WTC11 (cell line): ENCODE measurements around the gene RING1. TPM values are rescaled to one million over a fixed set of nuclear protein-coding genes. Genes with fewer than 3 reads are reported as not detected.
A peak's percentile ranks its signal among the peaks of the same experiment; 100 is the strongest.

Source experiments
- ATAC-seq: fragments of 200-7000 bp; cut with Tn5 transposase; 2 replicates; pipeline ENCODE4 v1.10.0; 2021; ENCODE audit warnings: mild to moderate bottlenecking, moderate library complexity
- CTCF ChIA-PET: fragments of 300-600 bp; sonication (Branson Sonifier 250); formaldehyde crosslinking; loops from one replicate; lab custom pipeline; 2021; ENCODE audit warnings: antibody characterized with exemption; lab: Charles Lee
- POLR2A ChIA-PET: fragments of 350-600 bp; sonication (Branson Sonifier 250); formaldehyde crosslinking; loops from one replicate; lab custom pipeline; 2021; ENCODE audit warnings: antibody characterized with exemption; lab: Charles Lee
- DNase-seq: peaks from one replicate; pipeline ENCODE4 v3.0.0; 2021; ENCODE audit warnings: low spot score
- H3K27ac Mint-ChIP-seq: 2 replicates; pipeline ENCODE4 v1.8.0; 2021; ENCODE audit warnings: mixed read lengths
- H3K27me3 Mint-ChIP-seq: 2 replicates; pipeline ENCODE4 v1.8.0; 2021; ENCODE audit warnings: low read depth, mild to moderate bottlenecking, moderate library complexity, mixed read lengths
- H3K36me3 Mint-ChIP-seq: 2 replicates; pipeline ENCODE4 v1.8.0; 2021; ENCODE audit warnings: mixed read lengths
- H3K4me1 Mint-ChIP-seq: 2 replicates; pipeline ENCODE4 v1.8.0; 2022; ENCODE audit warnings: mixed read lengths
- H3K4me3 Mint-ChIP-seq: 2 replicates; pipeline ENCODE4 v1.8.0; 2021; ENCODE audit warnings: mild to moderate bottlenecking, moderate library complexity, mixed read lengths
- H3K9me3 Mint-ChIP-seq: 2 replicates; pipeline ENCODE4 v1.8.0; 2021; ENCODE audit warnings: mixed read lengths
- FOXJ3 ChIP-seq: sonication (generic); formaldehyde crosslinking; IDR thresholded peaks from 2 replicates; pipeline ENCODE4 v1.9.0; 2021; ENCODE audit warnings: missing genetic modification reagents, mild to moderate bottlenecking, borderline replicate concordance
- GRHL2 ChIP-seq: fragments of 250-450 bp; sonication (Bioruptor Pico); IDR thresholded peaks from 2 replicates; pipeline ENCODE4 v1.8.0; 2022; ENCODE audit warnings: mild to moderate bottlenecking, moderate library complexity; ENCODE audit not compliant: insufficient replicate concordance, severe bottlenecking
- JUN ChIP-seq: sonication (generic); formaldehyde crosslinking; IDR thresholded peaks from 2 replicates; pipeline ENCODE4 v1.8.0; 2023; ENCODE audit warnings: mild to moderate bottlenecking, missing genetic modification reagents
- KAT7 ChIP-seq: sonication (generic); formaldehyde crosslinking; IDR thresholded peaks from 2 replicates; pipeline ENCODE4 v1.8.1; 2023; ENCODE audit warnings: missing genetic modification reagents, mild to moderate bottlenecking, borderline replicate concordance
- MXD4 ChIP-seq: fragments of 250-450 bp; sonication (Bioruptor Pico); IDR thresholded peaks from 2 replicates; pipeline ENCODE4 v1.8.0; 2021; ENCODE audit warnings: mild to moderate bottlenecking, moderate library complexity, borderline replicate concordance
- RORB ChIP-seq: fragments of 250-450 bp; sonication (Bioruptor Pico); IDR thresholded peaks from 2 replicates; pipeline ENCODE4 v1.9.0; 2021; ENCODE audit warnings: mild to moderate bottlenecking
- TEAD4 ChIP-seq: sonication (generic); formaldehyde crosslinking; IDR thresholded peaks from 2 replicates; pipeline ENCODE4 v1.8.0; 2022; ENCODE audit warnings: mild to moderate bottlenecking, missing genetic modification reagents
- ZBTB21 ChIP-seq: sonication (generic); formaldehyde crosslinking; IDR thresholded peaks from 2 replicates; pipeline ENCODE4 v1.8.1; 2023; ENCODE audit warnings: mild to moderate bottlenecking, missing genetic modification reagents, borderline replicate concordance
- total RNA-seq: library from RNA; stranded (reverse); gene quantifications from 3 replicates; pipeline ENCODE4 v1.2.3, GENCODE V29; 2021
- TF ChIP-seq, protein P1 (sequence below): fragments of 250-450 bp; sonication (Bioruptor Pico); IDR thresholded peaks from 2 replicates; pipeline ENCODE4 v1.9.0; 2021; ENCODE audit warnings: mild to moderate bottlenecking
- TF ChIP-seq, protein P2 (sequence below): sonication (generic); formaldehyde crosslinking; conservative IDR thresholded peaks from 2 replicates; pipeline ENCODE4 v1.8.1; 2022; ENCODE audit warnings: mild to moderate bottlenecking, missing genetic modification reagents
- TF ChIP-seq, protein P3 (sequence below): sonication (generic); formaldehyde crosslinking; IDR thresholded peaks from 2 replicates; pipeline ENCODE4 v1.8.0; 2023; ENCODE audit warnings: missing genetic modification reagents, mild to moderate bottlenecking, borderline replicate concordance
- TF ChIP-seq, protein P4 (sequence below): sonication (generic); formaldehyde crosslinking; IDR thresholded peaks from 2 replicates; pipeline ENCODE4 v1.8.0; 2022; ENCODE audit warnings: mild to moderate bottlenecking, missing genetic modification reagents
- TF ChIP-seq, protein P5 (sequence below): sonication (generic); formaldehyde crosslinking; IDR thresholded peaks from 2 replicates; pipeline ENCODE4 v1.8.0; 2022; ENCODE audit warnings: mild to moderate bottlenecking, missing genetic modification reagents
- TF ChIP-seq, protein P6 (sequence below): fragments of 250-450 bp; sonication (Bioruptor Pico); IDR thresholded peaks from 2 replicates; pipeline ENCODE4 v1.9.0; 2021; ENCODE audit warnings: mild to moderate bottlenecking, borderline replicate concordance

RING1 gene
- total RNA-seq, 1 experiment from 2014 or later: 26.6 TPM

DNA sequence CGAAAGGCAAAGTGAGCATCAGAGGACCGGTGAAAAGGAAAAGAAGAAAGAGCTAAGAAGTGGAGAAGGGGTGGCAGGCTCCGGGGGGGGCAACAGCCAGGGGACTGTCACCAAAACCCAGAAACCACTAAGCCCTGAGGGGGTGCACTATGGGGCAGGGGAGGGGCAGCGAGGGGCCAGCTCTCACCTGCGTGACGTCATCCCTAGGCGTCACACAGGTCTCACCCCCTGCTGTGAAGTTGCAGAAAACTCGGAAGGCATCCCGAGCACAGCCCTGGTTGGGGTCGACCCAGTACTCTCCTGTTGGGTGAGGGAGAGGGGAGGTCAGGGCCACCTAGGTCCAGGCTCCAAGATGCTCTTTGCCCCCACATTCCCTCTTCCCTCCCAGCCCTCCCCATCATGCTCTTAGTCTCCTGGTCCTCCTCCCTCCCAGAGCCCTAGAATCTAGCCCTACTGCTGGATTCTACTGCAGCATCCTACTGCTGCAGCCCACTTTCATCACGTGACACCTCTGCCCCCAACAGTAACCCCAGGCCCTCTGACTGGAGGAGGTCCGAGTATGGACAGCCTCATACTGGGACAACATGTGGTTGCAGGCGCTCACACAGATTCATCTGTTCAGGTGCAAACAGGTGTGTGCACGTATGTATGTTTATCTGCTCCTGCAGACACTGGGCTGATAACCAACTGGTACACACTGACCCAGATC lies 43.5 kb upstream of the RING1 start:
- Mint-ChIP-seq H3K36me3 (no peaks in the 10 kb centered on the region), H3K4me3 (no peak overlapping the region), H3K4me1 (peaks cover 22% of the 10 kb centered on the region), H3K27ac (no peak overlapping the region), H3K9me3 (no peaks in the 10 kb centered on the region)
- ATAC-seq: no peak
- DNase-seq: peak; percentile 34
- POLR2A ChIA-PET: no interaction called here
- TF ChIP-seq, protein P1, sequence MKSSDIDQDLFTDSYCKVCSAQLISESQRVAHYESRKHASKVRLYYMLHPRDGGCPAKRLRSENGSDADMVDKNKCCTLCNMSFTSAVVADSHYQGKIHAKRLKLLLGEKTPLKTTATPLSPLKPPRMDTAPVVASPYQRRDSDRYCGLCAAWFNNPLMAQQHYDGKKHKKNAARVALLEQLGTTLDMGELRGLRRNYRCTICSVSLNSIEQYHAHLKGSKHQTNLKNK (CRISPR knock-in tag): no peak
- no peak for TF ChIP-seq RORB (CRISPR knock-in tag)
- no peak for TF ChIP-seq GRHL2
- TF ChIP-seq, protein P2, sequence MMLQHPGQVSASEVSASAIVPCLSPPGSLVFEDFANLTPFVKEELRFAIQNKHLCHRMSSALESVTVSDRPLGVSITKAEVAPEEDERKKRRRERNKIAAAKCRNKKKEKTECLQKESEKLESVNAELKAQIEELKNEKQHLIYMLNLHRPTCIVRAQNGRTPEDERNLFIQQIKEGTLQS: no peak
- TF ChIP-seq, protein P3, sequence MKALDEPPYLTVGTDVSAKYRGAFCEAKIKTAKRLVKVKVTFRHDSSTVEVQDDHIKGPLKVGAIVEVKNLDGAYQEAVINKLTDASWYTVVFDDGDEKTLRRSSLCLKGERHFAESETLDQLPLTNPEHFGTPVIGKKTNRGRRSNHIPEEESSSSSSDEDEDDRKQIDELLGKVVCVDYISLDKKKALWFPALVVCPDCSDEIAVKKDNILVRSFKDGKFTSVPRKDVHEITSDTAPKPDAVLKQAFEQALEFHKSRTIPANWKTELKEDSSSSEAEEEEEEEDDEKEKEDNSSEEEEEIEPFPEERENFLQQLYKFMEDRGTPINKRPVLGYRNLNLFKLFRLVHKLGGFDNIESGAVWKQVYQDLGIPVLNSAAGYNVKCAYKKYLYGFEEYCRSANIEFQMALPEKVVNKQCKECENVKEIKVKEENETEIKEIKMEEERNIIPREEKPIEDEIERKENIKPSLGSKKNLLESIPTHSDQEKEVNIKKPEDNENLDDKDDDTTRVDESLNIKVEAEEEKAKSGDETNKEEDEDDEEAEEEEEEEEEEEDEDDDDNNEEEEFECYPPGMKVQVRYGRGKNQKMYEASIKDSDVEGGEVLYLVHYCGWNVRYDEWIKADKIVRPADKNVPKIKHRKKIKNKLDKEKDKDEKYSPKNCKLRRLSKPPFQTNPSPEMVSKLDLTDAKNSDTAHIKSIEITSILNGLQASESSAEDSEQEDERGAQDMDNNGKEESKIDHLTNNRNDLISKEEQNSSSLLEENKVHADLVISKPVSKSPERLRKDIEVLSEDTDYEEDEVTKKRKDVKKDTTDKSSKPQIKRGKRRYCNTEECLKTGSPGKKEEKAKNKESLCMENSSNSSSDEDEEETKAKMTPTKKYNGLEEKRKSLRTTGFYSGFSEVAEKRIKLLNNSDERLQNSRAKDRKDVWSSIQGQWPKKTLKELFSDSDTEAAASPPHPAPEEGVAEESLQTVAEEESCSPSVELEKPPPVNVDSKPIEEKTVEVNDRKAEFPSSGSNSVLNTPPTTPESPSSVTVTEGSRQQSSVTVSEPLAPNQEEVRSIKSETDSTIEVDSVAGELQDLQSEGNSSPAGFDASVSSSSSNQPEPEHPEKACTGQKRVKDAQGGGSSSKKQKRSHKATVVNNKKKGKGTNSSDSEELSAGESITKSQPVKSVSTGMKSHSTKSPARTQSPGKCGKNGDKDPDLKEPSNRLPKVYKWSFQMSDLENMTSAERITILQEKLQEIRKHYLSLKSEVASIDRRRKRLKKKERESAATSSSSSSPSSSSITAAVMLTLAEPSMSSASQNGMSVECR (CRISPR knock-in tag): no peak
- TF ChIP-seq FOXJ3 (CRISPR knock-in tag): no peak
- TF ChIP-seq, protein P4, sequence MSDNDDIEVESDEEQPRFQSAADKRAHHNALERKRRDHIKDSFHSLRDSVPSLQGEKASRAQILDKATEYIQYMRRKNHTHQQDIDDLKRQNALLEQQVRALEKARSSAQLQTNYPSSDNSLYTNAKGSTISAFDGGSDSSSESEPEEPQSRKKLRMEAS: no peak
- TF ChIP-seq TEAD4: no peak
- no peak for TF ChIP-seq KAT7 (CRISPR knock-in tag)
- TF ChIP-seq, protein P5, sequence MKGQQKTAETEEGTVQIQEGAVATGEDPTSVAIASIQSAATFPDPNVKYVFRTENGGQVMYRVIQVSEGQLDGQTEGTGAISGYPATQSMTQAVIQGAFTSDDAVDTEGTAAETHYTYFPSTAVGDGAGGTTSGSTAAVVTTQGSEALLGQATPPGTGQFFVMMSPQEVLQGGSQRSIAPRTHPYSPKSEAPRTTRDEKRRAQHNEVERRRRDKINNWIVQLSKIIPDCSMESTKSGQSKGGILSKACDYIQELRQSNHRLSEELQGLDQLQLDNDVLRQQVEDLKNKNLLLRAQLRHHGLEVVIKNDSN (CRISPR knock-in tag): no peak
- no peak for TF ChIP-seq MXD4 (CRISPR knock-in tag)
- TF ChIP-seq, protein P6, sequence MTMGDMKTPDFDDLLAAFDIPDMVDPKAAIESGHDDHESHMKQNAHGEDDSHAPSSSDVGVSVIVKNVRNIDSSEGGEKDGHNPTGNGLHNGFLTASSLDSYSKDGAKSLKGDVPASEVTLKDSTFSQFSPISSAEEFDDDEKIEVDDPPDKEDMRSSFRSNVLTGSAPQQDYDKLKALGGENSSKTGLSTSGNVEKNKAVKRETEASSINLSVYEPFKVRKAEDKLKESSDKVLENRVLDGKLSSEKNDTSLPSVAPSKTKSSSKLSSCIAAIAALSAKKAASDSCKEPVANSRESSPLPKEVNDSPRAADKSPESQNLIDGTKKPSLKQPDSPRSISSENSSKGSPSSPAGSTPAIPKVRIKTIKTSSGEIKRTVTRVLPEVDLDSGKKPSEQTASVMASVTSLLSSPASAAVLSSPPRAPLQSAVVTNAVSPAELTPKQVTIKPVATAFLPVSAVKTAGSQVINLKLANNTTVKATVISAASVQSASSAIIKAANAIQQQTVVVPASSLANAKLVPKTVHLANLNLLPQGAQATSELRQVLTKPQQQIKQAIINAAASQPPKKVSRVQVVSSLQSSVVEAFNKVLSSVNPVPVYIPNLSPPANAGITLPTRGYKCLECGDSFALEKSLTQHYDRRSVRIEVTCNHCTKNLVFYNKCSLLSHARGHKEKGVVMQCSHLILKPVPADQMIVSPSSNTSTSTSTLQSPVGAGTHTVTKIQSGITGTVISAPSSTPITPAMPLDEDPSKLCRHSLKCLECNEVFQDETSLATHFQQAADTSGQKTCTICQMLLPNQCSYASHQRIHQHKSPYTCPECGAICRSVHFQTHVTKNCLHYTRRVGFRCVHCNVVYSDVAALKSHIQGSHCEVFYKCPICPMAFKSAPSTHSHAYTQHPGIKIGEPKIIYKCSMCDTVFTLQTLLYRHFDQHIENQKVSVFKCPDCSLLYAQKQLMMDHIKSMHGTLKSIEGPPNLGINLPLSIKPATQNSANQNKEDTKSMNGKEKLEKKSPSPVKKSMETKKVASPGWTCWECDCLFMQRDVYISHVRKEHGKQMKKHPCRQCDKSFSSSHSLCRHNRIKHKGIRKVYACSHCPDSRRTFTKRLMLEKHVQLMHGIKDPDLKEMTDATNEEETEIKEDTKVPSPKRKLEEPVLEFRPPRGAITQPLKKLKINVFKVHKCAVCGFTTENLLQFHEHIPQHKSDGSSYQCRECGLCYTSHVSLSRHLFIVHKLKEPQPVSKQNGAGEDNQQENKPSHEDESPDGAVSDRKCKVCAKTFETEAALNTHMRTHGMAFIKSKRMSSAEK (CRISPR knock-in tag): no peak
- TF ChIP-seq, all 79 proteins: peak for 0
- CTCF ChIA-PET: interaction anchor here (0.7 to 7.1 kb wide), 10 partner anchors 9 to 211 kb away, joined by 3 to 55 read pairs (median 4); partner anchors contain the start of gene COL11A2
- H3K27me3 Mint-ChIP-seq: peaks cover 25% of the 10 kb centered on the region

DNA sequence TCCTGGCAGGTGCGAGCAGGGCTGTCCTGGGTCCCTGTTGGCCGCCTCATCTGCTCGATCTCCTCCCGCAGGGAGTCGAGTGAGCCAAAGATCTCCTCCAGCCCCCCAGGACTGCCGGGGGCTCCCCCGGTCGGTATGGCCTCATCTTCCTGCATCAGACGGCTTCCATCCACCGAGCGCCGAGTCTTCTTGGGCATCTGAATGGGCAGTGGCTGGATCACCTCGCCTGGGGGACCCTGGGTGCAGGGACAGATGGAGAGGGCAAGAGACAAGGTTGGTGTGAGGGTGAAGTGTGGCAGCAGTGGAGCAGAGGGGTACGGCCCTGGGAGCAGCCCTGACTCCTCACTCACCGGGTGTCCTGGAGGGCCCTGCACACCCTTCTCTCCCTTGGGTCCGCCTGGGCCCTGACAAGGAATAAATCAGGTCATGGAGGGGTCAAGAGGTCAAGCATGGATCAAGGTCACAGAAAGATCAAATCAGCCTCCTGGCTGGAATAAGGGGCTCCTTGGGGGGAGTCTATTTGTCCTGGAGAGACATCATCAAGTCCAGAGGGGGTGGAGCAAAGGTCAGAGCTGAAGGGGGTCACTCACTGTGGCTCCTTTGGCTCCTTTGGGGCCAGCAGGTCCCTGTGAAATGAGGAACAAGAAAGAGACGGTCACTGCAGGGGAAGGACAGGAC lies 42.6 kb upstream of the RING1 start:
- H3K4me3 Mint-ChIP-seq: no peak overlapping the region
- no peaks in the 10 kb centered on the region for H3K36me3 Mint-ChIP-seq
- H3K4me1 Mint-ChIP-seq: peaks cover 19% of the 10 kb centered on the region
- H3K27ac Mint-ChIP-seq: no peak overlapping the region
- ChIA-PET POLR2A (no interaction called here), CTCF (interaction anchor here (0.8 to 2.7 kb wide), 3 partner anchors 40 to 181 kb away, joined by 3 to 16 read pairs (median 5); no protein-coding TSS in a partner anchor)
- no peaks in the 10 kb centered on the region for H3K9me3 Mint-ChIP-seq
- DNase-seq (no peak), ATAC-seq (no peak)
- peaks cover 25% of the 10 kb centered on the region for H3K27me3 Mint-ChIP-seq
- TF ChIP-seq JUN (CRISPR knock-in tag) (no peak), ZBTB21 (no peak)
